GM12872 (cell line): ENCODE results near the gene C1orf159.

ENCODE experiments used
- TF ChIP-seq, protein P1 (sequence below): IDR thresholded peaks from 3 replicates; pipeline ENCODE4 v1.5.1; 2011; ENCODE audit warnings: low read depth, mild to moderate bottlenecking, low read length, moderate library complexity; ENCODE audit not compliant: insufficient read depth

The C1orf159 gene

DNA sequence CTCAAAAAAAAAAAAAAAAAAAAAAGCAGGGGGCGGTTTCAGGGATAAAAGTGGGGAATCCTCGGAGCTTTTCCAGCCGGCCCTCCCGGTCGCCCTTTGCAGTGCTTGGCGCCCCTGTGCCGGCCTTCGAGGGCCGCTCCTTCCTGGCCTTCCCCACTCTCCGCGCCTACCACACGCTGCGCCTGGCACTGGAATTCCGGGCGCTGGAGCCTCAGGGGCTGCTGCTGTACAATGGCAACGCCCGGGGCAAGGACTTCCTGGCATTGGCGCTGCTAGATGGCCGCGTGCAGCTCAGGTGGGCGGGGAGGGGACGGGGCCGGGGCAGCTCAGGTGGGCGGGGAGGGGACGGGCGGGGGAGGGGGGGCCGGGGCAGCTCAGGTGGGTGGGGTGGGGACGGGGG lies 67.1 kb downstream of the C1orf159 start:
- TF ChIP-seq, protein P1, sequence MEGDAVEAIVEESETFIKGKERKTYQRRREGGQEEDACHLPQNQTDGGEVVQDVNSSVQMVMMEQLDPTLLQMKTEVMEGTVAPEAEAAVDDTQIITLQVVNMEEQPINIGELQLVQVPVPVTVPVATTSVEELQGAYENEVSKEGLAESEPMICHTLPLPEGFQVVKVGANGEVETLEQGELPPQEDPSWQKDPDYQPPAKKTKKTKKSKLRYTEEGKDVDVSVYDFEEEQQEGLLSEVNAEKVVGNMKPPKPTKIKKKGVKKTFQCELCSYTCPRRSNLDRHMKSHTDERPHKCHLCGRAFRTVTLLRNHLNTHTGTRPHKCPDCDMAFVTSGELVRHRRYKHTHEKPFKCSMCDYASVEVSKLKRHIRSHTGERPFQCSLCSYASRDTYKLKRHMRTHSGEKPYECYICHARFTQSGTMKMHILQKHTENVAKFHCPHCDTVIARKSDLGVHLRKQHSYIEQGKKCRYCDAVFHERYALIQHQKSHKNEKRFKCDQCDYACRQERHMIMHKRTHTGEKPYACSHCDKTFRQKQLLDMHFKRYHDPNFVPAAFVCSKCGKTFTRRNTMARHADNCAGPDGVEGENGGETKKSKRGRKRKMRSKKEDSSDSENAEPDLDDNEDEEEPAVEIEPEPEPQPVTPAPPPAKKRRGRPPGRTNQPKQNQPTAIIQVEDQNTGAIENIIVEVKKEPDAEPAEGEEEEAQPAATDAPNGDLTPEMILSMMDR: no peak

DNA sequence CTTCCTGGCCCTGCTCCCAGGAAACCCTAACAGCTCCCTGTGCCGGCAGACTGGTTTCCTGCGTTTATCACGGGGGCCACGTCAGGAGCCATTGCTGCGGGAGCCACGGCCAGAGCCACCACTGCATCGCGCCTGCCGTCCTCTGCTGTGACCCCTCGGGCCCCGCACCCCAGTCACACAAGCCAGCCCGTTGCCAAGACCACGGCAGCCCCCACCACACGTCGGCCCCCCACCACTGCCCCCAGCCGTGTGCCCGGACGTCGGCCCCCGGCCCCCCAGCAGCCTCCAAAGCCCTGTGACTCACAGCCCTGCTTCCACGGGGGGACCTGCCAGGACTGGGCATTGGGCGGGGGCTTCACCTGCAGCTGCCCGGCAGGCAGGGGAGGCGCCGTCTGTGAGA lies 67.9 kb downstream of the C1orf159 start:
- TF ChIP-seq, protein P1: no peak

DNA sequence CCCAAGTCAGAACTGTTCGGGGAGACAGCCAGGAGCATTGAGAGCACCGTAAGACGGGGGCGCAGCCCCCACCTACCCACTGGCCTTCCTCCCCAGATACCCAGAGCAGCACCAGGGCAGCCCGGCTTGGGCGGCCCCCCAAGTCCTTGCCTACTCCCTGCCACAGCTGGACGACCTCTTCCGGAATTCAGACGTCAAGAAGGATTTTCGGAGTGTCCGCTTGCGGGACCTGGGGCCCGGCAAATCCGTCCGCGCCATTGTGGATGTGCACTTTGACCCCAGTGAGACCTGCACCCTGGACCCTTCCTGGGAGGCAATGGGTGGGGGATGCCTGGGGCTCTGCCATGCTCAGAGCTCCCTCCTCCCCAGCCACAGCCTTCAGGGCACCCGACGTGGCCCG lies 68.5 kb downstream of the C1orf159 start:
- TF ChIP-seq, protein P1: no peak

DNA sequence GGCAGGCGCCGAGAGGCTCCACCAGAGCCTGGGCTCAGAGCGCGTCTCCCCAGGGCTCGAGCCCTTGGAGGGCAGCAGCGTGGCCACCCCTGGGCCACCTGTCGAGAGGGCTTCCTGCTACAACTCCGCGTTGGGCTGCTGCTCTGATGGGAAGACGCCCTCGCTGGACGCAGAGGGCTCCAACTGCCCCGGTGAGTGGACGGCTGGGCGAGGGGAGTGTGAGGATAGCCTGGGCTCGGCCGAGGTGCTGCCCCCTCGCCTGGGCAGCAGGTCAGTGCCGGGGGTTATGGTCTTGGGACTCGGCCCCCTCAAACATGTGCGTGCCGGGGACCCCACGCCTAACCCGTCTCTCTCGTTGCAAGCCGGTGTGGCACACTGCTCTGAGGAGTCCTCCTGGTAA lies 69.1 kb downstream of the C1orf159 start:
- TF ChIP-seq, protein P1: no peak

DNA sequence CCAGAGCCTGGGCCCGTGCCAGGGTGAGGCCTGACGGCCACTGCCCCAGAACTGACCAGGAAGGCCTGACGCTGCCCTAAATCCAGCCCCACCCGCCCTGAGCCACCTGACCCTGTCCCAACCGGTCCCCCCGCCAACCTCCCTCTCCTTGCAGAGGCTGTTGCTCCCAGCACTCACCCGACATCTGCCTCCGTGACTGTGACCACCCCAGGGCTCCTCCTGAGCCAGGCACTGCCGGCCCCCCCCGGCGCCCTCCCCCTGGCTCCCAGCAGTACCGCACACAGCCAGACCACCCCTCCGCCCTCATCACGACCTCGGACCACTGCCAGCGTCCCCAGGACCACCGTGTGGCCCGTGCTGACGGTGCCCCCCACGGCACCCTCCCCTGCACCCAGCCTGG lies 69.6 kb downstream of the C1orf159 start:
- TF ChIP-seq, protein P1: no peak

DNA sequence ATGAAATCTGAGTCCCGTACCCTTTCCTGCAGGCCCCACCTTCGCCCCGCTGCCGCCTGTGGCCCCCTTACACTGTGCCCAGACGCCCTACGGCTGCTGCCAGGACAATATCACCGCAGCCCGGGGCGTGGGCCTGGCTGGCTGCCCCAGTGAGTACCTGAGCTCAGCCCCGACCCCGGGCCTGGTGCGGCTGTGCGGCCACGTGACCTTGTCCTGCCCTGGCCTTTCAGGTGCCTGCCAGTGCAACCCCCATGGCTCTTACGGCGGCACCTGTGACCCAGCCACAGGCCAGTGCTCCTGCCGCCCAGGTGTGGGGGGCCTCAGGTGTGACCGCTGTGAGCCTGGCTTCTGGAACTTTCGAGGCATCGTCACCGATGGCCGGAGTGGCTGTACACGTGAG lies 70.8 kb downstream of the C1orf159 start:
- TF ChIP-seq, protein P1: no peak

DNA sequence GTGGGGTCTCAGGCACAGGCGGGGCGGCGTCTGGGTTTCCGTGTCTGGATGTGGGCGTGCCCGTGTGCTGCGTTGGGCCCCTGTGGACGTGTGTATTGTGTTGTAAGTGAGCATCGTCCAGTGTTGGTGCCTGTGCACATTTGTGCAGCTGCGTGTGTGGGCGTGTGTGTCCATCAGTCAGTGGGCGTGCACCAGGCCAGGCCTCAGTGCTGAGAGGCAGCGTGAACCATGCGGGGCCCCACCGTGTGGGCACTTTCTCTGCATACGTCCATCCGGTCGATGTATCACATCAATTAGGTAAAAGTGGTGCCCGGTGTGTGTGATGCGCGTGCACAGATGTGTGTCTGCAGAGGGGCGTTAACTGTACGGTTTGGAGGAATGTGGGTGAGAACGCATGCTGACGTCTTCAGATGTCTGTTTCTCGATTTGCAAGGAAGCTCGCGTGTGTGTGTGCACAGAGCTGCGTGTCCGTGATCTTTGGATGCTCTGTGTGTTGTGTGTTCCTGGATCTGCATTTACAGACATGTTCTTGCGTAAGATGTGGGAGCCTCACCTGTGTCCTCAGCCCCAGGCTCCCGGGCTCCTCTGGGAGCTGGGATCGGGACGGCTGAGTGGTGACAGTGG lies 71.3 kb downstream of the C1orf159 start:
- TF ChIP-seq, protein P1: no peak

DNA sequence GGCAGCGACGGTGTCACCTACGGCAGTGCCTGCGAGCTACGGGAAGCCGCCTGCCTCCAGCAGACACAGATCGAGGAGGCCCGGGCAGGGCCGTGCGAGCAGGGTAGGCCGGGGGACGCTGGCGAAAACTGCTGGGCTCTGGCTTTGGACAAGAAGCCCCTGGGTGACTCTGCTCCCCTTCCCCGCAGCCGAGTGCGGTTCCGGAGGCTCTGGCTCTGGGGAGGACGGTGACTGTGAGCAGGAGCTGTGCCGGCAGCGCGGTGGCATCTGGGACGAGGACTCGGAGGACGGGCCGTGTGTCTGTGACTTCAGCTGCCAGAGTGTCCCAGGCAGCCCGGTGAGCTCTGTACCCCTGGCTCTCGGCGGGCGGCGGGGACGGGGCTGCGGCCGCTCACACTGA lies 72.0 kb downstream of the C1orf159 start:
- TF ChIP-seq, protein P1: no peak
